ENCODE measurements around the gene NFASC. TPM values are rescaled to one million over a fixed set of nuclear protein-coding genes. Genes with fewer than 3 reads are reported as not detected.
A peak's percentile ranks its signal among the peaks of the same experiment; 100 is the strongest.

The NFASC gene
- total and polyA plus RNA-seq, 9 of the 15 experiments (the other 6 are each of a cell fraction or from before 2014, with no cell fraction given): 0.03 to 0.16 (median 0.06) TPM; not detected in 6

DNA sequence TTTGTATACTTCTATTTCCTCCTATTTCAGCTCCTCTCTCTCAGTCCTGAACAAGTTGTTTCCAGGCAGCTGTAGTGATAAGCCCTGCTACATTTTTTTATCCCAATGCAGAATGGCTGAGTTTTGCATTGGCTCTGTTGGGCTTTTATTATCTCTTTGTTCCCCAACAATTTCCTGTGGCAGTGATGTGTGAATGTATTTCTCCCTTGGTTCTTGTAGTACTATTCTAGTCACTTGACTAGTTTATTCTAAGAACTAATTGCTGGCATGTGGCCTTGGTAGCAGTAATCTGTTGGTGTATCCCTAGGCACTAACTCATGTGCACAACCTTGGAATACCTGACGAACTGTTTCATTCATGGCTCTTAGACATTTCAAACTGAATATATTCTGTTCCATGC, 60.7 kb downstream of the NFASC start (continued):
- TF ChIP-seq EHMT2 (IDR thresholded peaks at IDR 0.05): no peak

DNA sequence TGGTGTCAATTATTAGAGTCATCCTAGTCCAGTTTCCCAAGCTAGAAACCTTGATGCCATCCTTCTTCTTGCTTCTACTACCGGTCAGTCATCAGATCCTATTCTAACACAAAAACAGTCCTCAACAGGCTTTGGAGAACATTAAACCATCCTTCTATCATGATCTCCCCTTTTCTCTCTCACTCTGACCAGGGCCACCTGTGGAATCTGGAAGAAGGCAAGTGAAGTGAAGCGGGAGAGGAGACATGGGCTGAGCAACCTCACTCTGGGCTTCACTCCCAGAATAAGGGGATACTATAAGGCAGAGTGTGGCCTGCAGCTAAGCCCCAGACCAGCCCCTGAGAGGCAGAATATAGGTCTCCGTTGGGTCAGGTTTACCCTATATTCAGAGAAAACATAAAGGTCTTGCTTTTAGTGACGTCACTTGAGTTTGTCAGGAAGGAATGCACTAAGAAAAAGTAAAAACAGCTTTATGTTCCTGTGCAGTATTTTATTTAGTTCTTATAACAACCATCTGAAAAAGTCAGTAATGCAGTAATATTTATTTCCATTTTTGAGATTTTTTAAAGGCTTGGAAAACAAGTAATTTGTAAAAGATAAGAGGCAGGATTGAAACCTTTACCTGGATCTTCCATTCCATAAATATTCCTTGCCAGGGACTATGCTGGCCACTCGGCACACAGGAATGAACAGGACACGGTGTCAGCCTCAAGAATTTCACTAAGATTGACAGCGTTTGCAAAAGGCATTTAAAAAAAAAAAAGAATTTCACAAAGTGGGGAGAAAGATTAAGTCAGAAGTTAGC, 61.3 kb downstream of the NFASC start:
- no peaks in the 10 kb centered on the region for H3K36me3 ChIP-seq (ENCODE audit: control insufficient read depth, insufficient read depth, low read length)
- H3K4me3 ChIP-seq: no peak overlapping the region
- TF ChIP-seq, protein P1, sequence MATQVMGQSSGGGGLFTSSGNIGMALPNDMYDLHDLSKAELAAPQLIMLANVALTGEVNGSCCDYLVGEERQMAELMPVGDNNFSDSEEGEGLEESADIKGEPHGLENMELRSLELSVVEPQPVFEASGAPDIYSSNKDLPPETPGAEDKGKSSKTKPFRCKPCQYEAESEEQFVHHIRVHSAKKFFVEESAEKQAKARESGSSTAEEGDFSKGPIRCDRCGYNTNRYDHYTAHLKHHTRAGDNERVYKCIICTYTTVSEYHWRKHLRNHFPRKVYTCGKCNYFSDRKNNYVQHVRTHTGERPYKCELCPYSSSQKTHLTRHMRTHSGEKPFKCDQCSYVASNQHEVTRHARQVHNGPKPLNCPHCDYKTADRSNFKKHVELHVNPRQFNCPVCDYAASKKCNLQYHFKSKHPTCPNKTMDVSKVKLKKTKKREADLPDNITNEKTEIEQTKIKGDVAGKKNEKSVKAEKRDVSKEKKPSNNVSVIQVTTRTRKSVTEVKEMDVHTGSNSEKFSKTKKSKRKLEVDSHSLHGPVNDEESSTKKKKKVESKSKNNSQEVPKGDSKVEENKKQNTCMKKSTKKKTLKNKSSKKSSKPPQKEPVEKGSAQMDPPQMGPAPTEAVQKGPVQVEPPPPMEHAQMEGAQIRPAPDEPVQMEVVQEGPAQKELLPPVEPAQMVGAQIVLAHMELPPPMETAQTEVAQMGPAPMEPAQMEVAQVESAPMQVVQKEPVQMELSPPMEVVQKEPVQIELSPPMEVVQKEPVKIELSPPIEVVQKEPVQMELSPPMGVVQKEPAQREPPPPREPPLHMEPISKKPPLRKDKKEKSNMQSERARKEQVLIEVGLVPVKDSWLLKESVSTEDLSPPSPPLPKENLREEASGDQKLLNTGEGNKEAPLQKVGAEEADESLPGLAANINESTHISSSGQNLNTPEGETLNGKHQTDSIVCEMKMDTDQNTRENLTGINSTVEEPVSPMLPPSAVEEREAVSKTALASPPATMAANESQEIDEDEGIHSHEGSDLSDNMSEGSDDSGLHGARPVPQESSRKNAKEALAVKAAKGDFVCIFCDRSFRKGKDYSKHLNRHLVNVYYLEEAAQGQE (IDR thresholded peaks at IDR 0.05; ENCODE audit: borderline replicate concordance): no peak
- TF ChIP-seq, protein P1 (CRISPR knock-in tag; IDR thresholded peaks at IDR 0.05; ENCODE audit: low read depth): no peak
- TF ChIP-seq ATF1 (CRISPR knock-in tag; IDR thresholded peaks at IDR 0.05): no peak
- TF ChIP-seq ATF1 (tag; IDR thresholded peaks at IDR 0.05): 0 out of 2 replicates have a peak, but pooled peaks have one; percentile 25
- POLR2A ChIA-PET: interaction anchor here (1.0 kb wide), 1 partner anchor 72 kb away, joined by 3 read pairs; no protein-coding TSS in a partner anchor
- H3K9ac ChIP-seq (ENCODE audit: insufficient read depth in 1 of 2, low read depth in 2 of 2, low read length in 2 of 2): no peak overlapping the region
- no peak overlapping the region for H3K27ac ChIP-seq (ENCODE audit: extremely low read depth, low read depth, low read length)
- H3K79me2 ChIP-seq (ENCODE audit: control insufficient read depth, insufficient read depth, low read length): no peaks in the 10 kb centered on the region
- H3K27me3 ChIP-seq (ENCODE audit: control insufficient read depth in 2 of 2, insufficient read depth in 2 of 2, low read length in 2 of 2): peaks cover 29 to 58% of the 10 kb centered on the region in 2 experiments
- 0 out of 5 replicates have a peak, but pooled peaks cover 0 to 3% of the 10 kb centered on the region in 2 experiments for H3K4me1 ChIP-seq (replicated peaks in 1 of 2; ENCODE audit: control insufficient read depth in 2 of 2, insufficient read depth in 2 of 2, low read length in 2 of 2)
- DNase-seq (ENCODE audit: extremely low read depth in 1 of 4, low spot score in 3 of 4): no peak
- BruUV-seq (replicated peaks): no TSS peak
- intact Hi-C loops (cut with micrococcal nuclease): no loop called here
- in situ Hi-C loops (cut with MboI): no loop called here
- CTCF ChIA-PET (ENCODE audit: low intra/inter-chr PET ratio): no interaction called here
- H3K4me2 ChIP-seq (ENCODE audit: insufficient read depth, low read length): no peak overlapping the region
- WGBS (ENCODE audit: insufficient coverage, low coverage, missing lambda C conversion rate): under 1% methylated on average over 7 of the region's 7 CpGs
- no peak for ATAC-seq
- H3K9me3 ChIP-seq (replicated peaks; ENCODE audit: control insufficient read depth, insufficient read depth, low read depth, low read length): no peaks in the 10 kb centered on the region
- H4K20me1 ChIP-seq (replicated peaks; ENCODE audit: control insufficient read depth, insufficient read depth, low read length): 0 out of 2 replicates have a peak, but pooled peaks cover 5% of the 10 kb centered on the region
- no peak overlapping the region for H2AFZ ChIP-seq (ENCODE audit: low read depth, low read length)
- no peak for FAIRE-seq
- no peaks in the 10 kb centered on the region for H3K9me1 ChIP-seq (ENCODE audit: control insufficient read depth, insufficient read depth, low read length)

Data from K562 (cell line).